GM18517 (cell line): Measurements from ENCODE around the gene PLPP3.

ENCODE experiments used
- ATAC-seq: cut with Tn5 transposase; IDR thresholded peaks from one replicate; pipeline ENCODE4 v1.9.1; 2021; ENCODE audit warnings: mild to moderate bottlenecking, moderate library complexity; ENCODE audit not compliant: unreplicated experiment

PLPP3 gene

GRCh38 chr1:56501888-56502287, 77.5 kb downstream of the PLPP3 start:
- ATAC-seq = no peak

GRCh38 chr1:56501426-56501825, 77.9 kb downstream of the PLPP3 start:
- no peak for ATAC-seq

DNA sequence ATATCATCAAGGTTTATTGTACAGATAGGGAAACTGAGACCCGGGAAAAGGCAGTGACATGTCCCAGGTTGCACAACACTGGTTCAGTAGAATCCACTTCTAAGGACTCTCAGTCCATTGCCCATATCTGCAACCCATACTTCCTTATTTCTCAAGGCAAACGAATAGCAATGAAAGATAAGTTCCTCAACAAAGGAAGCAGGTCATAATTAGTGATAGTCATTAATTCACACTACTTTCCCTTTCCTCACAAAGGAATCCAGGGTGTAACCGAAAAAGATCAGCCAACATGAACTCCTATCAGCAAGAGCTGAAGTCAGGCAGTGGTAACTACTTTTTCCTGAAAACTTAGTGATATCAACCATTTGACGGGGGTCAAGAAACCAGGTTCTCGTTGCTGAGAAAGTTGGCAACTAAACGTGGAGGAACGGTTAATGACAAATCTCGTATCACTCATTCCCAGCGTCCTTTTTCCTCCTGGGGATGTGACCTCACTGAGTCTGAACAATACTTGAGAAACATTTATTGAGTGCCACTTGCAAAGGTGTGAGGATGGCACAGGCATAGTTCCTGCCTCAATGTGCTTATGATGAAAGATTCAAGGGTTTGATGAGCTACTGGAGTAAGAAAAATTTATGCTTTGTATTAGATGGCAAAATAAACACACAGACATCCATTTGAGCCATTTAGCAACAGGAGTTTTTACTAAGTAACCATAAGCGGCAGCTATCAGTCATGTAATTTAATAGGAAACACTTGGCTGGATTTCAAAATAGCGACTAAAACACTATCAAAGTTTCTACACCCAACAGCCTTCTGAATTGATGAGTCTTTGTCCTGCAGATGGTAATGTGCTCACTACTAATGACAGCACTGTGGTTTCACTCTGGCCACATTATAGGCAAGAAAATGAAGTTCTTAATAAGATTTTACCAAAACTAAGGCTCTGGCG, 82.3 kb downstream of the PLPP3 start:
- ATAC-seq = no peak

GRCh38 chr1:56496158-56496557, 83.2 kb downstream of the PLPP3 start:
- ATAC-seq = no peak

- ATAC-seq = no peak
These were observed 83.8 kb downstream of the PLPP3 start for GRCh38 chr1:56495538-56495937.

DNA sequence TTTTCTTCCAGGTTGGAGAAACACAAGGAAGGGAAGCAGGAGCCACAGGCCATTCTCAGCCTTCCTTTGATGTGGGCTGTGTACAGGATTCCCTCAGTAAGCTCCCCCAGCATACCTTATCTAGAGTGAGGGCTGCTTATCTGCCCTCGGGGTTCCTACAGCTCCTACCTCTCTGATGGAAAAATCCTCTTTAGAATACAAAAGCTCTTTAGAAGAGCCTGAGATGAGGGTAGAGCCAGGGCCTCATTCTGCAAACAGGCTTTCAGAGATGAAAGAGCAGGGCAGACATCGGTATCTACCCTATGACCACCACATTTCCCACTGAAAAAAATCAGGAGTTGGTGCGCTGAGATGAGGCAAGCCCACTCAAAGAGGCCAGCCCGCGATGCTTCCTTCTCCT, 85.1 kb downstream of the PLPP3 start:
- ATAC-seq = no peak

DNA sequence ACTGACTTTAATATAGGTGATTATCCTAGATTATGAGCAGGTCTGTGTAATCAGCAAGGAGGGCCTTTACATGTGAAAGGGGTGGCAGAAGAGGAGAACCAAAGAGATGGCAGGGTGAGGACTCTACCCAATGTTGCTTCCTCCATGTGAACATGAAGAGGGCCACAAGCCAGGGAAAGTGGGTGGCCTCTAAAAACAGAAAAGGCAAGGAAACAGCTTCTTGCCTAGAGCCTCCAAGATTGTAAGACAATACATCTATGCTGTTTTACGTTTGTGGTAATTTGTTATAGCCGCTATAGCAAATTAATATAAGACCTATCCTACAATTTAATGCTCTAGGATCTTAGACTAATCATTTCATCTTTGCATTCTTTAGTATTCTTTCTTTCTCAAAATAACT, 85.5 kb downstream of the PLPP3 start:
- no peak for ATAC-seq

- no peak for ATAC-seq
These were observed 87.9 kb downstream of the PLPP3 start for GRCh38 chr1:56491441-56491840.

DNA sequence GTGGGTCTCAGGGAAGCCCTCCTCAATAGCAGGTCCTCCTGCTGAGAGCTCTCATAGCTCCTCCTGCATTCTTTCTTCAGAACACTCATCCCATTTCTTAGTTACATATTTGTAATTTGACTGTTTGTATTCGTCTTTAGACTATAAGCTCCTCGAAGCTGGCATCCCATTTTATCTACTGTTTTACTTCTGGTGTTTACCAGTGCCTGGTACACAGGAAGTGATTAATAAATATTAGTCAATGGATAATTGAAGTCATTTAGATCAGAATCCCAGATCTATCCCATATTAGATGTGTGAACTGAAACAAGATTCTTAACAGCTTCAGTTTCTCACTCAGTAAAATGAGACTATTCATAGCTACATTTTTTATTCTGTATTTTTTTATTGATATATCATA, 88.7 kb downstream of the PLPP3 start:
- no peak for ATAC-seq

GRCh38 chr1:56489695-56490094, 89.7 kb downstream of the PLPP3 start:
- no peak for ATAC-seq

DNA sequence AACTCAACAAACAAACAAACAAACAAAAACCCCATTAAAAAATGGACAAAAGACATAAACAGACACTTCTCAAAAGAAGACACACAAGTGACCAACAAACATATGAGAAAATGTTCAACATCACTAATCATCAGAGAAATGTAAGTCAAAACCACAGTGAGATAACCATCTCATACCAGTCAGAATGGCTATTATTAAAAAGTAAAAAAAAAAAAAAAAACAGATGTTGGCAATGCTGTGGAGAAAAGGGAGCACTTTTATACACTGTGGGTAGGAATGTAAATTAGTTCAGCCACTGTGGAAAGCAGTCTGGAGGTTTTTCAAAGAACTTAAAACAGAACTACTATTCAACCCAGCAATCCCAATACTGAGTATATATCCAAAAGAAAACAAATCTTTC, 94.7 kb downstream of the PLPP3 start:
- no peak for ATAC-seq

- ATAC-seq = no peak
These were observed 96.3 kb downstream of the PLPP3 start for GRCh38 chr1:56483104-56483503.

- no peak for ATAC-seq
These were observed 96.9 kb downstream of the PLPP3 start for GRCh38 chr1:56482486-56482885.

GRCh38 chr1:56481140-56481694, 98.1 kb downstream of the PLPP3 start:
- no peak for ATAC-seq

DNA sequence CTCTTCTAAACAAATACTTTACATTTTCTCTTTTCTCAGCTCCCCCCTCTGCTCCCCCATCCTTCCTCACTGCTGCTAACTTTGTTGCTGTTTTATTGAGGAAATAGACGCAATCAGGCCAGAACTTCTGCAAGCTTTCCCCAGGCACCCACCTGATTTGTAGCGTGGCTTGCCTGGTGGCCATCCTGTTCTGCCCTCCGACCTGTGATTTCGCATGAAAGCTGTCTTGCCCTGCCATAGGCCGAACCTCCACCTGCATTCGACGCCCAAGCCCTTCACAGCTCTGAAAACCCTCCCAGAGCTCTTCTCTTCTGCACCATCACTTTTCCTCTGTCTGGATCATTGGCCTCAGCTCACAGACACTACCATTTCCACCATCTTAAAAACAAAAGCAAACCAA, 100.6 kb downstream of the PLPP3 start:
- ATAC-seq = no peak

DNA sequence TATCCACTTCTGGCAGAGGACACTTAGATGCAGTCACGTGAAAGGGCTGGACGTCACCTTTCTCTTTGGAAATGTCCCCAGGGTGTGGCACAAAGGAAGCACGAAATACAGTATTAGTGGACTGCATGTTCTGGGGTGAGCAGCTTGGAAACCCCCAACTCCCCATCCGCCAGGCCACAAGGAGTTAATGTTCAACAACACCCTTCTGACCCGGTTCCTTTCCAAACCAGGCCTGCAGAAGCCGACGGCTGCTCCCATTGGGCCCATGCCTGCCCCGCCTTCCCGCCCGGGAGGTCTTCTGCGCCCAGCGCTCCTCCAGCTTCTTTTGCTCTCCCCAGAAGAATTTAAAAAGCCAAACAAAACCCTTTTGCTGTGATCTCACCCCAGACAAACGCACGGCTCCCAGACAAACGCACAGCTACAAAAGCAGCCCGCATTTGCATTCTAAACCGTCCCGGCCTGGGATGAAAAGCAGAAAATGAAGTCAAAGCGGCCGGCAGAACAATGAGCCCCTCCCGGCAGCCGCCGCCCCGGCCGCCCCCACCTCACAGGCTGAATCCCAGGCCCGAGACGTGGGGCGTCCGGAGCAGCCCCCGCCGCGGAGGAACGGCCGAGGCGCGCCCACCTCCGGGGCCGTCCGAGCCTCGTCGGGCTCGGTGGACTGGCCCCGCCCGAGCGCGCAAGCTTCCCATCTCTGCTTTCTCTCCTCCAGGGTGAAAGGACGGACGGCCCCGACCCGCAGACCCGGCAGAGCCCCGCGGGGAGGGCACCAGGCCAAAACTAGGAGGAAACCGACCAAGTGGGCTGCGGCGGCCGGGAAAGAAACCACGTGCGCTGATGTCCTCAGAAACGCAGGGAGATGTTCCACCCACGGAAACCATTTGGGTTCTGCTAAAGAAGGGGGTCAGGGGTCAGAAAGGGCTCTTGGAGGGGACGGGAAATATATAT, 101.9 kb downstream of the PLPP3 start:
- ATAC-seq = no peak

DNA sequence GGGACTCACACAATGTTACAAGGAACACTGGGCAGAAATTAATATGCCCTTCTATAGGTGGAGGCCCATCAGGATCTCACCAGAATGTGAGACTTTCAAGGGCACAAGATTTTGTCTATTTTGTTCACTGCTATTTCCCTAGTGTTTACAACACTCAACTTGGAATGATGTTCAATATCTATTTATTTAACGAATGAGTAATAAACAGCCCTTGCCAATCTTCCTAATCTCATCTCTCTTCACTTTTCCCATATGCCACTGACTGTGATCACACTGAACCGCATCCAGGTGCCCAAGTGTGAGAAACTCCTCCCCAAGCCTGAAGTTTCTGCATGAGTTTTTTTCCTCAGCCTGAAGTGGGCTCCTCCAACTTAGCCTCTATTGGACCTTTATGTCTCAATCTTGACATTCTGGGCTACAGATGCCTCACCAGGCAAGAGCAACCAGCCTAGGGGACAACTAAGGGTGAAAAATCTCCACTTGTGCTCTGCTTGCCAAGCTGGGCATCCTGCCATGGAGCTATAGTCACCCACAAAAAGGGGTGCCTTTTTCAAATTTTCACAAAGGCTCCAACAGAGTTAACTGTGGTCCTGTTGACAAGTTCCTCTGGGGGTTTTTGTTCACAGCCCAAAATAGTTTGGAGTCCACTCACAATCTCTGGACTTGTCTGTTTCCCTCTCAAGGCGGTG, 105.6 kb downstream of the PLPP3 start:
- no peak for ATAC-seq

GRCh38 chr1:56472860-56473259, 106.5 kb downstream of the PLPP3 start:
- peak; percentile 91 for ATAC-seq

- ATAC-seq = no peak
These were observed 109.6 kb downstream of the PLPP3 start for GRCh38 chr1:56469640-56470371.

GRCh38 chr1:56468518-56468917, 110.8 kb downstream of the PLPP3 start:
- no peak for ATAC-seq
